H1 (cell line): ENCODE results near the gene NRIP3. TPM values are rescaled to one million over a fixed set of nuclear protein-coding genes. Genes with fewer than 3 reads are reported as not detected.

Source experiments
- POLR2A ChIP-seq, 2 experiments: IDR thresholded peaks; 1 replicate in 1 of 2; 2 replicates in 1 of 2; pipeline ENCODE4 v1.6.1; 2011; ENCODE audit warnings: low read depth in 2 of 2, low read length in 2 of 2, mild to moderate bottlenecking in 2 of 2; ENCODE audit errors: control extremely low read depth in 1 of 2
- TAF1 ChIP-seq: IDR thresholded peaks from 2 replicates; pipeline ENCODE4 v1.6.1; 2011; ENCODE audit warnings: mild to moderate bottlenecking, low read depth, low read length
- polyA plus RNA-seq, 7 experiments: library from polyadenylated mRNA; depleted of rRNA in 3 of 7; stranded (reverse) in 5 of 7; unstranded in 2 of 7; fragments of >200 nt in 5 of 7; fragments of 200-250 nt in 2 of 7; gene quantifications; 1 replicate in 5 of 7; 2 replicates in 1 of 7; 4 replicates in 1 of 7; pipeline versions ENCODE4 v1.2.1 to v1.2.3, GENCODE V29; 2011 to 2013; ENCODE audit warnings: missing spikeins in 2 of 7, mixed read lengths in 2 of 7
- total RNA-seq: library from RNA; stranded (reverse); fragmentation: NEBNext Ultra II Directional; extraction: Animal tissue kit (Norgen Biotek cat#: 25700); gene quantifications from 2 replicates; pipeline ENCODE4 v1.2.1, GENCODE V29; 2021
- TF ChIP-seq, protein P1 (sequence below): fragments of 300-600 bp; sonication (generic); IDR thresholded peaks from 2 replicates; pipeline ENCODE4 v1.7.1; 2012; ENCODE audit warnings: low read length, moderate library complexity, mild to moderate bottlenecking, inconsistent platforms; ENCODE audit not compliant: insufficient replicate concordance

The NRIP3 gene
- total and polyA plus RNA-seq, 2 of the 8 experiments (the other 6 are each of a cell fraction or from before 2014, with no cell fraction given), result 3.9 to 7.1 TPM

GRCh38 chr11:8988329-8989234, 15.2 kb downstream of the NRIP3 start (continued):
- TF ChIP-seq, protein P1, sequence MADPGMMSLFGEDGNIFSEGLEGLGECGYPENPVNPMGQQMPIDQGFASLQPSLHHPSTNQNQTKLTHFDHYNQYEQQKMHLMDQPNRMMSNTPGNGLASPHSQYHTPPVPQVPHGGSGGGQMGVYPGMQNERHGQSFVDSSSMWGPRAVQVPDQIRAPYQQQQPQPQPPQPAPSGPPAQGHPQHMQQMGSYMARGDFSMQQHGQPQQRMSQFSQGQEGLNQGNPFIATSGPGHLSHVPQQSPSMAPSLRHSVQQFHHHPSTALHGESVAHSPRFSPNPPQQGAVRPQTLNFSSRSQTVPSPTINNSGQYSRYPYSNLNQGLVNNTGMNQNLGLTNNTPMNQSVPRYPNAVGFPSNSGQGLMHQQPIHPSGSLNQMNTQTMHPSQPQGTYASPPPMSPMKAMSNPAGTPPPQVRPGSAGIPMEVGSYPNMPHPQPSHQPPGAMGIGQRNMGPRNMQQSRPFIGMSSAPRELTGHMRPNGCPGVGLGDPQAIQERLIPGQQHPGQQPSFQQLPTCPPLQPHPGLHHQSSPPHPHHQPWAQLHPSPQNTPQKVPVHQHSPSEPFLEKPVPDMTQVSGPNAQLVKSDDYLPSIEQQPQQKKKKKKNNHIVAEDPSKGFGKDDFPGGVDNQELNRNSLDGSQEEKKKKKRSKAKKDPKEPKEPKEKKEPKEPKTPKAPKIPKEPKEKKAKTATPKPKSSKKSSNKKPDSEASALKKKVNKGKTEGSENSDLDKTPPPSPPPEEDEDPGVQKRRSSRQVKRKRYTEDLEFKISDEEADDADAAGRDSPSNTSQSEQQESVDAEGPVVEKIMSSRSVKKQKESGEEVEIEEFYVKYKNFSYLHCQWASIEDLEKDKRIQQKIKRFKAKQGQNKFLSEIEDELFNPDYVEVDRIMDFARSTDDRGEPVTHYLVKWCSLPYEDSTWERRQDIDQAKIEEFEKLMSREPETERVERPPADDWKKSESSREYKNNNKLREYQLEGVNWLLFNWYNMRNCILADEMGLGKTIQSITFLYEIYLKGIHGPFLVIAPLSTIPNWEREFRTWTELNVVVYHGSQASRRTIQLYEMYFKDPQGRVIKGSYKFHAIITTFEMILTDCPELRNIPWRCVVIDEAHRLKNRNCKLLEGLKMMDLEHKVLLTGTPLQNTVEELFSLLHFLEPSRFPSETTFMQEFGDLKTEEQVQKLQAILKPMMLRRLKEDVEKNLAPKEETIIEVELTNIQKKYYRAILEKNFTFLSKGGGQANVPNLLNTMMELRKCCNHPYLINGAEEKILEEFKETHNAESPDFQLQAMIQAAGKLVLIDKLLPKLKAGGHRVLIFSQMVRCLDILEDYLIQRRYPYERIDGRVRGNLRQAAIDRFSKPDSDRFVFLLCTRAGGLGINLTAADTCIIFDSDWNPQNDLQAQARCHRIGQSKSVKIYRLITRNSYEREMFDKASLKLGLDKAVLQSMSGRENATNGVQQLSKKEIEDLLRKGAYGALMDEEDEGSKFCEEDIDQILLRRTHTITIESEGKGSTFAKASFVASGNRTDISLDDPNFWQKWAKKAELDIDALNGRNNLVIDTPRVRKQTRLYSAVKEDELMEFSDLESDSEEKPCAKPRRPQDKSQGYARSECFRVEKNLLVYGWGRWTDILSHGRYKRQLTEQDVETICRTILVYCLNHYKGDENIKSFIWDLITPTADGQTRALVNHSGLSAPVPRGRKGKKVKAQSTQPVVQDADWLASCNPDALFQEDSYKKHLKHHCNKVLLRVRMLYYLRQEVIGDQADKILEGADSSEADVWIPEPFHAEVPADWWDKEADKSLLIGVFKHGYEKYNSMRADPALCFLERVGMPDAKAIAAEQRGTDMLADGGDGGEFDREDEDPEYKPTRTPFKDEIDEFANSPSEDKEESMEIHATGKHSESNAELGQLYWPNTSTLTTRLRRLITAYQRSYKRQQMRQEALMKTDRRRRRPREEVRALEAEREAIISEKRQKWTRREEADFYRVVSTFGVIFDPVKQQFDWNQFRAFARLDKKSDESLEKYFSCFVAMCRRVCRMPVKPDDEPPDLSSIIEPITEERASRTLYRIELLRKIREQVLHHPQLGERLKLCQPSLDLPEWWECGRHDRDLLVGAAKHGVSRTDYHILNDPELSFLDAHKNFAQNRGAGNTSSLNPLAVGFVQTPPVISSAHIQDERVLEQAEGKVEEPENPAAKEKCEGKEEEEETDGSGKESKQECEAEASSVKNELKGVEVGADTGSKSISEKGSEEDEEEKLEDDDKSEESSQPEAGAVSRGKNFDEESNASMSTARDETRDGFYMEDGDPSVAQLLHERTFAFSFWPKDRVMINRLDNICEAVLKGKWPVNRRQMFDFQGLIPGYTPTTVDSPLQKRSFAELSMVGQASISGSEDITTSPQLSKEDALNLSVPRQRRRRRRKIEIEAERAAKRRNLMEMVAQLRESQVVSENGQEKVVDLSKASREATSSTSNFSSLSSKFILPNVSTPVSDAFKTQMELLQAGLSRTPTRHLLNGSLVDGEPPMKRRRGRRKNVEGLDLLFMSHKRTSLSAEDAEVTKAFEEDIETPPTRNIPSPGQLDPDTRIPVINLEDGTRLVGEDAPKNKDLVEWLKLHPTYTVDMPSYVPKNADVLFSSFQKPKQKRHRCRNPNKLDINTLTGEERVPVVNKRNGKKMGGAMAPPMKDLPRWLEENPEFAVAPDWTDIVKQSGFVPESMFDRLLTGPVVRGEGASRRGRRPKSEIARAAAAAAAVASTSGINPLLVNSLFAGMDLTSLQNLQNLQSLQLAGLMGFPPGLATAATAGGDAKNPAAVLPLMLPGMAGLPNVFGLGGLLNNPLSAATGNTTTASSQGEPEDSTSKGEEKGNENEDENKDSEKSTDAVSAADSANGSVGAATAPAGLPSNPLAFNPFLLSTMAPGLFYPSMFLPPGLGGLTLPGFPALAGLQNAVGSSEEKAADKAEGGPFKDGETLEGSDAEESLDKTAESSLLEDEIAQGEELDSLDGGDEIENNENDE, result no peak
- TF ChIP-seq TAF1 (no peak), POLR2A (IDR thresholded peaks at IDR 0.05; ENCODE audit: control extremely low read depth in 1 of 2, low read depth in 2 of 2, low read length in 2 of 2) (no peak)
